WTC11 (cell line): Measurements from ENCODE around the gene PPP6R1.

Source experiments
- CREB1 ChIP-seq: sonication (generic); formaldehyde crosslinking; IDR thresholded peaks from 2 replicates; pipeline ENCODE4 v1.8.0; 2023; ENCODE audit warnings: mild to moderate bottlenecking, missing genetic modification reagents
- TF ChIP-seq, protein P1 (sequence below): sonication (generic); formaldehyde crosslinking; IDR thresholded peaks from 2 replicates; pipeline ENCODE4 v1.8.0; 2022; ENCODE audit warnings: mild to moderate bottlenecking, missing genetic modification reagents

DNA sequence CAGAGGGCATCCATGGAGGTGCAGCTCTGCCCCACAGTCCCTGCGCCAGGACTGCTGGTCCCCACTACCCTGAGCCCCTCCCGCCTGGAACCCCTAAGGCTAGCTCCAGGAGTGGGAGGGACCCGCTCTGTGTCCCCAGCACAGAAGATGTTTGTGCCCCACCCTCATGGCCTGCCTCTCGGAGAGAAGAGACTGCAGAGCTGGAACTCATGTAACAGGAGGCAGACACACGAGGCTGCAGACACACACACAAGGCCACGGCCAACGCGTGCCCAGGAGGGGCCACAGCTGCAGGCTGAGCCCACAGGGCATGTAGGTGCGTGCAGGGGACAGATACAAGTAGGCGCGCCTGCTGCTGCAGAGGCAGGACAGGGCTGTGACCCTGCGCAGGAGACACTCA lies 19.8 kb downstream of the PPP6R1 start:
- no peak for TF ChIP-seq CREB1 (CRISPR knock-in tag)
- TF ChIP-seq, protein P1, sequence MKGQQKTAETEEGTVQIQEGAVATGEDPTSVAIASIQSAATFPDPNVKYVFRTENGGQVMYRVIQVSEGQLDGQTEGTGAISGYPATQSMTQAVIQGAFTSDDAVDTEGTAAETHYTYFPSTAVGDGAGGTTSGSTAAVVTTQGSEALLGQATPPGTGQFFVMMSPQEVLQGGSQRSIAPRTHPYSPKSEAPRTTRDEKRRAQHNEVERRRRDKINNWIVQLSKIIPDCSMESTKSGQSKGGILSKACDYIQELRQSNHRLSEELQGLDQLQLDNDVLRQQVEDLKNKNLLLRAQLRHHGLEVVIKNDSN (CRISPR knock-in tag) = no peak
